HCT116 (cell line): Measurements from ENCODE around the gene HIVEP1. TPM values are rescaled to one million over a fixed set of nuclear protein-coding genes. Genes with fewer than 3 reads are reported as not detected.

Source experiments
- ATAC-seq: fragments of 200-7000 bp; cut with Tn5 transposase; 2 replicates; pipeline ENCODE4 v1.9.1; 2020; ENCODE audit warnings: mild to moderate bottlenecking, moderate library complexity
- BruUV-seq: library from RNA; stranded (reverse); fragments of 400-500 nt; replicated peaks from 2 replicates; lab custom pipeline; 2021; lab: Mats Ljungman, UMichigan
- CTCF ChIA-PET: fragments of 300-600 bp; sonication (Branson Sonifier 250); formaldehyde crosslinking; loops from one replicate; lab custom pipeline; 2021; ENCODE audit warnings: antibody characterized with exemption; lab: Charles Lee
- POLR2A ChIA-PET: fragments of 300-600, 350-600 bp; sonication (Branson Sonifier 250); formaldehyde crosslinking; loops from one replicate; lab custom pipeline; 2021; ENCODE audit warnings: antibody characterized with exemption; lab: Charles Lee
- RAD21 ChIA-PET, 2 experiments: fragments of 300-600 bp; sonication (Branson Sonifier 250); formaldehyde crosslinking; loops; one replicate each; lab custom pipeline; 2023; ENCODE audit warnings: low total read pairs in 2 of 2; ENCODE audit not compliant: uncharacterized antibody in 2 of 2, unreplicated experiment in 2 of 2, low non-redundant PET in 1 of 2; lab: Charles Lee
- DNase-seq: peaks from one replicate; pipeline ENCODE4 v3.0.0-alpha.2; 2010; ENCODE audit warnings: low read depth, low spot score
- H2AFZ ChIP-seq: fragments of 200-600 bp; shearing (Covaris generic), sonication (generic); 2 replicates; pipeline ENCODE4 v1.6.1; 2017; ENCODE audit warnings: low read depth, mixed run types, mixed read lengths, antibody characterized with exemption, low read length; ENCODE audit not compliant: poor library complexity, severe bottlenecking
- H3K27ac ChIP-seq: 2 replicates; pipeline ENCODE4 v1.5.1; 2012; ENCODE audit warnings: low read depth, low read length
- H3K27me3 ChIP-seq: fragments of 200-600 bp; sonication (generic); 2 replicates; pipeline ENCODE4 v1.6.1; 2016; ENCODE audit warnings: mixed run types, low read length, mixed read lengths; ENCODE audit not compliant: insufficient read depth
- H3K36me3 ChIP-seq, 2 experiments: fragments of 200-500 bp in 1 of 2; fragments of 200-600 bp in 1 of 2; sonication (Bioruptor generic) in 1 of 2; sonication (generic) in 1 of 2; 2 replicates each; pipeline versions ENCODE4 v1.5.1 to v1.6.1; 2014 to 2016; ENCODE audit warnings: low read length in 2 of 2, inconsistent platforms in 1 of 2, mixed read lengths in 1 of 2, mixed run types in 1 of 2; ENCODE audit not compliant: insufficient read depth in 2 of 2, control insufficient read depth in 1 of 2
- H3K4me1 ChIP-seq, 2 experiments: fragments of 200-600 bp in 1 of 2; sonication (generic) in 1 of 2; 2 replicates each; pipeline versions ENCODE4 v1.5.1 to v1.6.1; 2012 to 2017; ENCODE audit warnings: low read length in 2 of 2, inconsistent platforms in 1 of 2, mild to moderate bottlenecking in 1 of 2, mixed read lengths in 1 of 2, mixed run types in 1 of 2, moderate library complexity in 1 of 2; ENCODE audit not compliant: insufficient read depth in 2 of 2, control insufficient read depth in 1 of 2
- H3K4me2 ChIP-seq: fragments of 200-600 bp; sonication (generic); 2 replicates; pipeline ENCODE4 v1.6.1; 2017; ENCODE audit warnings: mixed run types, low read length, mixed read lengths
- H3K4me3 ChIP-seq, 2 experiments: fragments of 200-600 bp in 1 of 2; sonication (generic) in 1 of 2; replicated peaks in 1 of 2; 2 replicates each; pipeline ENCODE4 v1.5.1; 2011 to 2016; ENCODE audit warnings: low read length in 2 of 2, control low read depth in 1 of 2, low read depth in 1 of 2, mild to moderate bottlenecking in 1 of 2, mixed read lengths in 1 of 2, mixed run types in 1 of 2
- H3K79me2 ChIP-seq: fragments of 200-600 bp; sonication (generic); 2 replicates; pipeline ENCODE4 v1.6.1; 2017; ENCODE audit warnings: mild to moderate bottlenecking, mixed run types, low read length, moderate library complexity, mixed read lengths; ENCODE audit not compliant: insufficient read depth
- H3K9ac ChIP-seq: fragments of 200-600 bp; sonication (generic); 2 replicates; pipeline ENCODE4 v1.6.1; 2016; ENCODE audit warnings: low read length, mixed read lengths
- H3K9me2 ChIP-seq: fragments of 200-600 bp; sonication (generic), shearing (Covaris generic); 2 replicates; pipeline ENCODE4 v1.6.1; 2017; ENCODE audit warnings: mixed run types, mild to moderate bottlenecking, moderate library complexity; ENCODE audit not compliant: insufficient read depth
- H3K9me3 ChIP-seq, 2 experiments: fragments of 200-500 bp in 1 of 2; fragments of 200-600 bp in 1 of 2; sonication (Bioruptor generic) in 1 of 2; sonication (generic) in 1 of 2; 2 replicates each; pipeline ENCODE4 v1.6.1; 2014 to 2017; ENCODE audit warnings: low read length in 2 of 2, mixed read lengths in 2 of 2, inconsistent platforms in 1 of 2, low read depth in 1 of 2, mild to moderate bottlenecking in 1 of 2, mixed run types in 1 of 2, moderate library complexity in 1 of 2; ENCODE audit not compliant: control insufficient read depth in 1 of 2, insufficient read depth in 1 of 2
- H4K20me1 ChIP-seq: fragments of 200-600 bp; sonication (generic), shearing (Covaris generic); 2 replicates; pipeline ENCODE4 v1.6.1; 2017; ENCODE audit warnings: mixed run types, mild to moderate bottlenecking, moderate library complexity; ENCODE audit not compliant: insufficient read depth
- ATF3 ChIP-seq: IDR thresholded peaks from 2 replicates; pipeline ENCODE4 v1.6.1; 2012
- EGR1 ChIP-seq: IDR thresholded peaks from 2 replicates; pipeline ENCODE4 v1.6.1; 2012; ENCODE audit warnings: low read depth
- EZH2 ChIP-seq: fragments of 200-600 bp; sonication (generic); IDR thresholded peaks from 2 replicates; pipeline ENCODE4 v1.6.1; 2017; ENCODE audit warnings: antibody characterized with exemption, mixed run types
- FOSL1 ChIP-seq: IDR thresholded peaks from 2 replicates; pipeline ENCODE4 v1.6.1; 2012; ENCODE audit warnings: low read depth
- MAX ChIP-seq: IDR thresholded peaks from 2 replicates; pipeline ENCODE4 v1.6.1; 2012
- POLR2A ChIP-seq: IDR thresholded peaks from 2 replicates; pipeline ENCODE4 v1.7.0; 2011; ENCODE audit warnings: borderline replicate concordance; ENCODE audit not compliant: insufficient read depth, insufficient read length; ENCODE audit errors: extremely low read depth
- SIN3A ChIP-seq: IDR thresholded peaks from 2 replicates; pipeline ENCODE4 v1.6.1; 2012; ENCODE audit warnings: low read depth
- TCF7L2 ChIP-seq: IDR thresholded peaks from 2 replicates; pipeline ENCODE4 v1.7.0; 2011; ENCODE audit warnings: borderline replicate concordance, inconsistent platforms; ENCODE audit not compliant: insufficient read depth, insufficient read length; ENCODE audit errors: extremely low read depth
- YY1 ChIP-seq: IDR thresholded peaks from 2 replicates; pipeline ENCODE4 v1.6.1; 2011; ENCODE audit warnings: low read length, low read depth, moderate library complexity, mild to moderate bottlenecking; ENCODE audit not compliant: insufficient replicate concordance; ENCODE audit errors: extremely low read depth
- intact Hi-C: fragments of 100-400 bp; cut with micrococcal nuclease; formaldehyde crosslinking; loops from 2 replicates; pipeline ENCODE4 v1.10.0; 2022
- total RNA-seq: library from RNA; stranded (reverse); gene quantifications from one replicate; pipeline ENCODE4 v1.2.1, GENCODE V29; 2021; ENCODE audit not compliant: unreplicated experiment
- TF ChIP-seq, protein P1 (sequence below): IDR thresholded peaks from 2 replicates; pipeline ENCODE4 v1.6.1; 2012; ENCODE audit warnings: low read depth

Gene HIVEP1
- total RNA-seq, 1 experiment from 2014 or later: 11.2 TPM

DNA sequence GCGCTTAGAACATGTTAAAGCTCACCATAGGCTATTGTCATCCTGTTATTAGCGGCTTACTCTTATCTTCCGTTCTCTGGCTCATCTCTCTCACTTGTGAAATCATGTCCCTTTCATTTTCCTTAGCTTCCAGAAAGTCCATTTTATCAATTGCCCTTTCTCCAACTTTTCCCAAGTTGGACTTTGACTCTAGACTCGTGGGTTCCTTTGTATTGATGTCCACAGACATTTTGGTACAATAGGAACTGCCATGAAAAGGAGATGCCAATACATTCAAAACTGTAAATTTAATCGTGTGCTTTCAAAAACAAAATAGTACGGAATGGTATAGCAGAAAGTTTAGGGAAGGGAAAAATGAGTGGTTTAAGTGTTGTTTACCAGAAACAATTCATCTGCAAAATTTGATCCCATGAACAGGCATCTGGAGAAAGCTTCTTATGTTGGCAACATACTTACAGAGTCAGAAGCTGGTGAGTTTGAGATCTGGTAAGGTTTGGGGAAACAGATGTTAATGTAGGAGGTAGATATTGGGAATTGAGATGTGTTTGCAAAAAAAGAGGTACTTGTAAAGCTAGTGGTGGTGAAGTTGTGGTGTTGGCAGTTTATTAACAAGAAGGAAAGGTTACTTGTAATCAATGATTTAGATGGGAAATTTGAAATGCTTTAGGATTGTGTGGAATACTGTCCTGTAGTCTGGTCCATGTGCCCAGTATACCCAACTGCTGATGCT lies 10.2 kb upstream of the HIVEP1 start:
- Histone ChIP-seq H3K9me3 (no peaks in the 10 kb centered on the region), H3K36me3 (no peaks in the 10 kb centered on the region), H3K79me2 (no peaks in the 10 kb centered on the region), H3K9me2 (no peaks in the 10 kb centered on the region), H2AFZ (no peak overlapping the region), H4K20me1 (no peaks in the 10 kb centered on the region), H3K27me3 (no peaks in the 10 kb centered on the region), H3K4me2 (no peak overlapping the region), H3K4me1 (no peaks in the 10 kb centered on the region), H3K4me3 (no peak overlapping the region), H3K27ac (no peak overlapping the region), H3K9ac (no peak overlapping the region)
- ATAC-seq (no peak), DNase-seq (no peak)
- TF ChIP-seq FOSL1: no peak
- TF ChIP-seq EZH2: no peak
- TF ChIP-seq TCF7L2: no peak
- TF ChIP-seq POLR2A: no peak
- no peak for TF ChIP-seq EGR1
- intact Hi-C loops: no loop called here
- no TSS peak for BruUV-seq
- RAD21 ChIA-PET: no interaction called here
- CTCF ChIA-PET: no interaction called here
- POLR2A ChIA-PET: no interaction called here

- Histone ChIP-seq H4K20me1 (no peaks in the 10 kb centered on the region), H3K4me1 (peaks cover 16 to 28% of the 10 kb centered on the region in 2 experiments)
- TF ChIP-seq SIN3A (no peak), POLR2A (no peak), ATF3 (no peak), FOSL1 (no peak), YY1 (no peak), EGR1 (no peak), MAX (no peak)
- TF ChIP-seq, protein P1, sequence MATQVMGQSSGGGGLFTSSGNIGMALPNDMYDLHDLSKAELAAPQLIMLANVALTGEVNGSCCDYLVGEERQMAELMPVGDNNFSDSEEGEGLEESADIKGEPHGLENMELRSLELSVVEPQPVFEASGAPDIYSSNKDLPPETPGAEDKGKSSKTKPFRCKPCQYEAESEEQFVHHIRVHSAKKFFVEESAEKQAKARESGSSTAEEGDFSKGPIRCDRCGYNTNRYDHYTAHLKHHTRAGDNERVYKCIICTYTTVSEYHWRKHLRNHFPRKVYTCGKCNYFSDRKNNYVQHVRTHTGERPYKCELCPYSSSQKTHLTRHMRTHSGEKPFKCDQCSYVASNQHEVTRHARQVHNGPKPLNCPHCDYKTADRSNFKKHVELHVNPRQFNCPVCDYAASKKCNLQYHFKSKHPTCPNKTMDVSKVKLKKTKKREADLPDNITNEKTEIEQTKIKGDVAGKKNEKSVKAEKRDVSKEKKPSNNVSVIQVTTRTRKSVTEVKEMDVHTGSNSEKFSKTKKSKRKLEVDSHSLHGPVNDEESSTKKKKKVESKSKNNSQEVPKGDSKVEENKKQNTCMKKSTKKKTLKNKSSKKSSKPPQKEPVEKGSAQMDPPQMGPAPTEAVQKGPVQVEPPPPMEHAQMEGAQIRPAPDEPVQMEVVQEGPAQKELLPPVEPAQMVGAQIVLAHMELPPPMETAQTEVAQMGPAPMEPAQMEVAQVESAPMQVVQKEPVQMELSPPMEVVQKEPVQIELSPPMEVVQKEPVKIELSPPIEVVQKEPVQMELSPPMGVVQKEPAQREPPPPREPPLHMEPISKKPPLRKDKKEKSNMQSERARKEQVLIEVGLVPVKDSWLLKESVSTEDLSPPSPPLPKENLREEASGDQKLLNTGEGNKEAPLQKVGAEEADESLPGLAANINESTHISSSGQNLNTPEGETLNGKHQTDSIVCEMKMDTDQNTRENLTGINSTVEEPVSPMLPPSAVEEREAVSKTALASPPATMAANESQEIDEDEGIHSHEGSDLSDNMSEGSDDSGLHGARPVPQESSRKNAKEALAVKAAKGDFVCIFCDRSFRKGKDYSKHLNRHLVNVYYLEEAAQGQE: no peak
- TF ChIP-seq, all 23 proteins: peak for 0
- ChIA-PET CTCF (no interaction called here), POLR2A (no interaction called here), RAD21 (no interaction called here)
- no TSS peak for BruUV-seq
- Histone ChIP-seq H2AFZ (no peak overlapping the region), H3K79me2 (no peaks in the 10 kb centered on the region), H3K9ac (peak overlapping the region; percentile 85; the same call in 1 of the 2 replicates), H3K4me3 (no peak overlapping the region), H3K27me3 (no peaks in the 10 kb centered on the region), H3K9me3 (no peaks in the 10 kb centered on the region), H3K4me2 (peak overlapping the region; percentile 90), H3K9me2 (no peaks in the 10 kb centered on the region), H3K27ac (peak overlapping the region; percentile 87; the same call in 1 of the 2 replicates), H3K36me3 (no peaks in the 10 kb centered on the region)
- DNase-seq: no peak
- ATAC-seq: no peak
- intact Hi-C loops: no loop called here
These were observed 4.6 kb upstream of the HIVEP1 start for GRCh38 chr6:12007473-12007872.
